Osteoblast (primary cell): Measurements from ENCODE around the gene UROD. TPM values are rescaled to one million over a fixed set of nuclear protein-coding genes. Genes with fewer than 3 reads are reported as not detected.

Source experiments
- DNase-seq: peaks from one replicate; pipeline ENCODE4 v3.0.0; 2011; ENCODE audit warnings: low spot score, mixed read lengths; ENCODE audit not compliant: insufficient read length; ENCODE audit errors: missing footprints
- H2AFZ ChIP-seq: 2 replicates; pipeline ENCODE4 v1.6.0; 2011; ENCODE audit warnings: mild to moderate bottlenecking, low read length
- H3K27ac ChIP-seq: 2 replicates; pipeline ENCODE4 v1.5.1; 2011; ENCODE audit warnings: mild to moderate bottlenecking, low read depth, low read length, moderate library complexity
- H3K27me3 ChIP-seq: 2 replicates; pipeline ENCODE4 v1.6.0; 2012; ENCODE audit warnings: mild to moderate bottlenecking, control low read depth, inconsistent platforms, low read length, moderate library complexity; ENCODE audit not compliant: insufficient read depth
- H3K36me3 ChIP-seq: 2 replicates; pipeline ENCODE4 v1.5.1; 2011; ENCODE audit warnings: mild to moderate bottlenecking, low read length, control low read depth, moderate library complexity; ENCODE audit not compliant: insufficient read depth
- H3K4me1 ChIP-seq: 2 replicates; pipeline ENCODE4 v1.5.1; 2011; ENCODE audit warnings: mild to moderate bottlenecking, low read length, control low read depth, moderate library complexity; ENCODE audit not compliant: insufficient read depth
- H3K4me2 ChIP-seq: 2 replicates; pipeline ENCODE4 v1.6.0; 2011; ENCODE audit warnings: mild to moderate bottlenecking, low read length; ENCODE audit not compliant: insufficient read depth
- H3K4me3 ChIP-seq: fragments of 200-600 bp; sonication (generic); 3 replicates; pipeline ENCODE4 v1.5.1; 2012; ENCODE audit warnings: mild to moderate bottlenecking, low read length, inconsistent platforms; ENCODE audit not compliant: insufficient read depth
- H3K79me2 ChIP-seq: 2 replicates; pipeline ENCODE4 v1.6.0; 2012; ENCODE audit warnings: mild to moderate bottlenecking, low read length, control low read depth, inconsistent platforms; ENCODE audit not compliant: insufficient read depth
- H3K9me3 ChIP-seq: 2 replicates; pipeline ENCODE4 v1.5.1; 2011; ENCODE audit warnings: low read depth, low read length, control low read depth
- H4K20me1 ChIP-seq: 2 replicates; pipeline ENCODE4 v1.6.0; 2012; ENCODE audit warnings: mild to moderate bottlenecking, low read length, control low read depth; ENCODE audit not compliant: insufficient read depth
- total RNA-seq: library from RNA; depleted of rRNA; stranded (reverse); fragments of >200 nt; gene quantifications from 2 replicates; pipeline ENCODE4 v1.2.3, GENCODE V29; 2012
- TF ChIP-seq, protein P1 (sequence below): IDR thresholded peaks from 2 replicates; pipeline ENCODE4 v1.5.1; 2011; ENCODE audit warnings: mild to moderate bottlenecking, low read depth, low read length, moderate library complexity; ENCODE audit errors: extremely low read depth

Gene UROD
- total RNA-seq, 1 donor, result 123 TPM

DNA sequence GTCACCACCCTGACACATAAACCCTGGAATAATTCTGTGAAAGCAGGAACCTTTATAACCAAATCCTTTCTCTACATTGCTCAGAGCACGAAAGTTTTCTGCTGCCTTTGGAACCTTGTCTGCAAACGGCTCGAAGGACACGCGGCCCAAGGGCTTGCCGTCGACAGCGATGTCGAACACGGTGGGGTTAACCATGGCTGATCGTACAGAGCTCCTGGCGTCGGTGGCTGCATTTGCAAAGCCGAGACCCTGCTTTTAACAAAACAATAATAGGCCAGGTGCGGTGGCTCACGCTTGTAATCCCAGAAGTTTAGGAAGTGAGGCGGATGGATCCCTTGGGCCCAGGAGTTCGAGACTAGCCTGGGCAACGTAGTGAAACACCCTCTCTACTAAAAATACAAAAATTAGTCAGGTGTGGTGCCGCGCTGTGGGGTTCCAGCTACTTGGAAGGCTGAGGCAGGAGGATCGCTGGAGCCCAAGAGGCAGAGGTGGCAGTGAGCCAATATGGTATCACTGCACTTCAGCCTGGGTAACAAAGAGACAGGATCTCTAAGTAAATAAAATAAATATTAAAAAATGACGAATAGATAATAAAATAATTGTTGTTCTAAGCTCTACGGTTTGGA, 23.4 kb upstream of the UROD start:
- no peak overlapping the region for H3K27ac ChIP-seq
- no peak overlapping the region for H3K4me2 ChIP-seq
- TF ChIP-seq, protein P1, sequence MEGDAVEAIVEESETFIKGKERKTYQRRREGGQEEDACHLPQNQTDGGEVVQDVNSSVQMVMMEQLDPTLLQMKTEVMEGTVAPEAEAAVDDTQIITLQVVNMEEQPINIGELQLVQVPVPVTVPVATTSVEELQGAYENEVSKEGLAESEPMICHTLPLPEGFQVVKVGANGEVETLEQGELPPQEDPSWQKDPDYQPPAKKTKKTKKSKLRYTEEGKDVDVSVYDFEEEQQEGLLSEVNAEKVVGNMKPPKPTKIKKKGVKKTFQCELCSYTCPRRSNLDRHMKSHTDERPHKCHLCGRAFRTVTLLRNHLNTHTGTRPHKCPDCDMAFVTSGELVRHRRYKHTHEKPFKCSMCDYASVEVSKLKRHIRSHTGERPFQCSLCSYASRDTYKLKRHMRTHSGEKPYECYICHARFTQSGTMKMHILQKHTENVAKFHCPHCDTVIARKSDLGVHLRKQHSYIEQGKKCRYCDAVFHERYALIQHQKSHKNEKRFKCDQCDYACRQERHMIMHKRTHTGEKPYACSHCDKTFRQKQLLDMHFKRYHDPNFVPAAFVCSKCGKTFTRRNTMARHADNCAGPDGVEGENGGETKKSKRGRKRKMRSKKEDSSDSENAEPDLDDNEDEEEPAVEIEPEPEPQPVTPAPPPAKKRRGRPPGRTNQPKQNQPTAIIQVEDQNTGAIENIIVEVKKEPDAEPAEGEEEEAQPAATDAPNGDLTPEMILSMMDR, result no peak
- H3K4me1 ChIP-seq, result peaks cover 12% of the 10 kb centered on the region
- no peaks in the 10 kb centered on the region for H3K9me3 ChIP-seq
- DNase-seq, result peak; percentile 6
- no peaks in the 10 kb centered on the region for H3K27me3 ChIP-seq
- peaks cover 15% of the 10 kb centered on the region for H3K79me2 ChIP-seq
- no peaks in the 10 kb centered on the region for H4K20me1 ChIP-seq
- H2AFZ ChIP-seq, result no peak overlapping the region
- no peak overlapping the region for H3K4me3 ChIP-seq
- no peaks in the 10 kb centered on the region for H3K36me3 ChIP-seq

DNA sequence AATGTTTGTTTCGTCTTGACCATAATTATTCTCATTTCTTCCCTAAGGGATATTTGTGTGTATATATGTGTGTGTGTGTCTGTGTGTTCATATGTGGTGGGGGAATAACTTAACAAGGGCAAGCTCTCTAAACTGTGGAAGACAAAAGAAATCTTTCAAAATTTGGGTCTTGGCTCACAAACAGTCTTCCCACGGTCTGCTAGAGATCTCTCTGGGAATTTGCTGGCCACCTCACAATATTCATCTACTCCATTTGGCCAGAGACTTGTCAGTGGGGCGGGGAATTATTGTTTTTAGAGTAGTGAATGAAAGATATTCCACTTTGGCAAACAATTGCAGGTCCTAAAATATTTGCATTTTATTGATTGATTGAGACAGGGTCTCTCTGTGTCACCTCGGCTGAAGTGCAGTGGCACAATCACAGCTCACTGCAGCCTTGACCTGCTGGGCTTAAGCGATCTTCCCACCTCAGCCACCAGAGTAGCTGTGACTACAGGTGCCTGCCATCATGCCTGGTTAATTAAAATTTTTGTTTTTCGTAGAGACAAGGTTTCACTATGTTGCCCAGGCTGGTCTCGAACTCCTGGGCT, 17.6 kb upstream of the UROD start:
- TF ChIP-seq, protein P1, result no peak
- Histone ChIP-seq H3K4me2 (no peak overlapping the region), H3K79me2 (no peaks in the 10 kb centered on the region), H4K20me1 (no peaks in the 10 kb centered on the region), H3K4me3 (no peak overlapping the region), H3K27ac (no peak overlapping the region), H3K27me3 (no peaks in the 10 kb centered on the region), H3K9me3 (no peaks in the 10 kb centered on the region), H2AFZ (no peak overlapping the region), H3K36me3 (no peaks in the 10 kb centered on the region), H3K4me1 (no peaks in the 10 kb centered on the region)
- DNase-seq, result no peak

DNA sequence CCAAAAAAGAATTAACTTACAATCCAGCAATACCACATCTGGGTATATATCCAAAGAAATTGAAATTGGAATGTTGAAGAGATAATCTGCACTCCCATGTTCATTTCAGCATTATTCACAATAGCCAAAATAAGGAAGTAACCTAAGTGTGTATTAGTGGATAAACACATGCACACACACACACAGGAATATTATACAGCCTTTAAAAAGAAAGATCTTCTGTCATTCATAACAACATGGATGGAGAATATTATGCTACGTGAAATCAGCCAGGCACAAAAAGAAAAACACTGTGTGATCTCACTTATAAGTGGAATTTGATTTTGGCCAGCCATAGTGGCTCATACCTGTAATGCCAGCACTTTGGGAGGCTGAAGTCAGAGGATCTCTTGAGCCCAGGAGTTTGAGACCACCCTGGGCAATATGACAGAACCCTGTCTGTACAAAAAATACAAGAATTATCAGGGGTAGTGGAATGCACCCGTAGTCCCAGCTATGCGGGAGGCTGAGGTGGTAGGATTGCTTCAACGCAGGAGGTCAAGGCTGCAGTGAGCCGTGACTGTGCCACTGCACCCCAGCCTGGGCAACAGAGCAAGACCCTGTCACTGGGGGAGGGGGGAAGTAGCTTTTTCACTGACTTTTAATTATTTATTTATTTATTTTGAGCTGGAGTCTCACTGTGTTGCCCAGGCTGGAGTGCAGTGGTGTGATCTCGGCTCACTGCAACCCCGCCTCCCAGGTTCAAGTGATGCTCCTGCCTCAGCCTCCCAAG, 16.4 kb upstream of the UROD start:
- Histone ChIP-seq H3K4me2 (no peak overlapping the region), H3K36me3 (no peaks in the 10 kb centered on the region), H4K20me1 (no peaks in the 10 kb centered on the region), H3K4me1 (no peaks in the 10 kb centered on the region), H3K79me2 (no peaks in the 10 kb centered on the region), H2AFZ (no peak overlapping the region), H3K27me3 (no peaks in the 10 kb centered on the region), H3K4me3 (no peak overlapping the region), H3K9me3 (no peaks in the 10 kb centered on the region), H3K27ac (no peak overlapping the region)
- no peak for DNase-seq
- TF ChIP-seq, protein P1, result no peak

DNA sequence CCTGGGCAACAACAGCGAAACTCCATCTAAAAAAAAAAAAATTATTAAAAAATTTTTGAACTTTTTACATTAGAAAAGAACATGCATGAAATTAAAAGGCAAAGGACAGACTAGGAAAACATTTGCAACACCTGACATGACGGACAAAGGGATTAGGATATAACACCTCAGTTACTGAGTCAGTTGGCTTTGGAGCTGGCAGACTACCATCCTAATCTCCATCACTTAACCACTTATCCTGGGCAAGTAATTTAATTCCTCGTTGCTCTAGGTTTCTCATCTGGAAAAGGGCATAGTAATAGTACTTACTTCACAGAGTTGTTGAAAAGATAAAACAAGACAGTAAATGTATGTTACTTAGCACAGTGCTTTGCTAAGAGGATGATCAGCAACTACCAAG, 12.8 kb upstream of the UROD start:
- TF ChIP-seq, protein P1, result no peak
- no peak overlapping the region for H2AFZ ChIP-seq
- no peak overlapping the region for H3K27ac ChIP-seq
- H3K36me3 ChIP-seq, result peaks cover 21% of the 10 kb centered on the region
- no peaks in the 10 kb centered on the region for H4K20me1 ChIP-seq
- H3K4me1 ChIP-seq, result no peaks in the 10 kb centered on the region
- no peak overlapping the region for H3K4me2 ChIP-seq
- peak; percentile 6 for DNase-seq
- no peaks in the 10 kb centered on the region for H3K9me3 ChIP-seq
- H3K27me3 ChIP-seq, result no peaks in the 10 kb centered on the region
- H3K4me3 ChIP-seq, result no peak overlapping the region
- H3K79me2 ChIP-seq, result no peaks in the 10 kb centered on the region
